BJ (cell line): ENCODE measurements around the gene KCNN3. TPM values are rescaled to one million over a fixed set of nuclear protein-coding genes. Genes with fewer than 3 reads are reported as not detected.

Experiments used
- CTCF ChIA-PET: fragments of 350-600 bp; formaldehyde crosslinking; extraction: SDS; loops from one replicate; lab custom pipeline; 2021; ENCODE audit warnings: antibody characterized with exemption, inconsistent platforms; lab: Yijun Ruan, JAX
- POLR2A ChIA-PET: fragments of 300-600 bp; sonication (Branson Sonifier 250); formaldehyde crosslinking; extraction: SDS; loops from one replicate; lab custom pipeline; 2021; ENCODE audit warnings: antibody characterized with exemption; lab: Charles Lee
- DNase-seq: peaks from one replicate; pipeline ENCODE4 v3.0.0-alpha.2; 2011; ENCODE audit warnings: low read depth
- H3K27me3 ChIP-seq: 2 replicates; pipeline ENCODE4 v1.6.0; 2011; ENCODE audit warnings: low read length; ENCODE audit not compliant: control insufficient read depth, insufficient read depth
- H3K36me3 ChIP-seq: 2 replicates; pipeline ENCODE4 v1.5.1; 2011; ENCODE audit warnings: low read length; ENCODE audit not compliant: control insufficient read depth, insufficient read depth
- H3K4me3 ChIP-seq: 2 replicates; pipeline ENCODE4 v1.5.1; 2011; ENCODE audit warnings: low read depth, mild to moderate bottlenecking, control low read depth, low read length
- CTCF ChIP-seq: IDR thresholded peaks from 2 replicates; pipeline ENCODE4 v1.5.1; 2011; ENCODE audit warnings: low read depth, mild to moderate bottlenecking, control low read depth, inconsistent platforms, low read length, moderate library complexity; ENCODE audit not compliant: insufficient read depth
- polyA plus RNA-seq: library from polyadenylated mRNA; depleted of rRNA; stranded (reverse); fragments of >200 nt; gene quantifications from 2 replicates; pipeline ENCODE4 v1.2.3, GENCODE V29; 2011

The KCNN3 gene
- polyA plus RNA-seq, 1 experiment, result not detected

GRCh38 chr1:154874465-154874864, 4.4 kb upstream of the KCNN3 start:
- Histone ChIP-seq H3K4me3 (no peak overlapping the region), H3K36me3 (no peaks in the 10 kb centered on the region), H3K27me3 (peaks cover 15% of the 10 kb centered on the region)
- no peak for TF ChIP-seq CTCF
- ChIA-PET POLR2A (no interaction called here), CTCF (interaction anchor here (0.9 to 5.8 kb wide), 3 partner anchors 124 to 315 kb away, joined by 3 to 36 read pairs (median 6); no protein-coding TSS in a partner anchor)
- no peak for DNase-seq

DNA sequence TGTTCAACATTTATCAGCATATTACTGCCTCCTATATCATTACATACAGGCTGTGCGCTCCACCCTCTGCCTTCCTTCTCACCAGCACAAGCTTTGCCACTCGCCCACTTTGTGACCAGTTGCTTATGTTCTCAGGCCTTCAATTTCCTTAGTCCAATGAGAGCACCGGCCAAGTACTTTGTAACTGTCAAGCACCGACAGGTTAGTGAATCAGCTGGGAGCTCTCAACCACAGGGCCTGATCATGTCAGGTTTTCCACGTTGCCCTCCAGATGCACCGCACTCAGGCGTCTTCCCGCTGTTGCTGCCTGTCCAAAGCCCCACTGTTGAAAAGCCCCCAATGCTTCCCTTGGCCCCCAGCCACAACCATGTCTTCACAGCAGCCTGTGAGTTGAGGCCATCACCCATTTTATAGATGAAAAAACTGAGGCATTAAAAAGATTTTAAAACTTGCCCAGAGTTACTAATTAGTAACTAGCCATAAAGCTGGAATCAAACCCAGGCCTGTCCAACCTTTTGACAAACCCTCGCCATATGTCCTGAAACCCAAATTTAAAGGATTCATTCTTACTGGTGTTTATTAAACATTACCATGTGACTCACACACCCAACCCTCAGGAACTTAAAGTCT, 3.4 kb upstream of the KCNN3 start:
- ChIA-PET CTCF (interaction anchor here (0.6 to 2.4 kb wide), 4 partner anchors 9 to 294 kb away, joined by 3 to 7 read pairs (median 3); no protein-coding TSS in a partner anchor), POLR2A (no interaction called here)
- no peaks in the 10 kb centered on the region for H3K36me3 ChIP-seq
- peaks cover 23% of the 10 kb centered on the region for H3K27me3 ChIP-seq
- H3K4me3 ChIP-seq, result no peak overlapping the region
- no peak for DNase-seq
- no peak for TF ChIP-seq CTCF

DNA sequence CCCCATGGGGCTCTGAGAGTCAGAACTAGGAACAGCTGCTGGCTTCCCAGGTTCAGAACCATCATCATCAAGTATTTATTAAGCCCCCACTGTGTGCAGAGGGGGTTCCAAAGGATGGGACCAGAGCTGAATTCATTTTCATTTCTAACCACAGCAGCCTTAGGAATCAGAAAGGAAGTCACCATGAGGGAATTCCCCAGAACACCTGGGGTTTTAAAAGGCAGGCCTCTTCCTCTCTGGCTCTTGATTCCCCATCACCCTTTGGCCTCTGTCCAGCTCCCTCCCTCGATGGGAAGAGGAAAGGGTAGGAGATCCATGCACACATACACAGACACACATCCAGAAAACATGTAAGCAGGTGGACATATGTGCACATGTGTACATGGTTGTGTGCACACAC, 1.3 kb upstream of the KCNN3 start:
- POLR2A ChIA-PET, result no interaction called here
- CTCF ChIA-PET, result interaction anchor here (0.9 kb wide), 1 partner anchor 392 kb away, joined by 3 read pairs; no protein-coding TSS in a partner anchor

DNA sequence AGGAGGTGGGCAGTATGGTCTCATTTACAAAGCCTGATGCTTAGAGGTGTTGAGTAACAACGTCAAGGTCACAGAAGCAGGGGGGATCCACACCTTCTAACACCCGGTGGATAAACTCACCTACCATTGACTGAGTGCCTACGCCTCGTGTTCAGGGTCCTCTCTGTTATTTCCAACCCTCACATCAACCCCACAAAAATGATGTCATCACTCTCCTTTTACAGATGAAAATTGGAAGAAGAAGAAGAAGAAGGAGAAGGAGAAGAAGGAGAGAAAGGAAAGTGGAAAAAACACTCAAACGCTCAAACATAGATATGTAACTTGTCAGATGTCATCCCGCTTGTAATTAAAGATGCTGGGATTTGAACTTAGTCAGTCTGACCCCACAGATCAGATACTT, 653 bp upstream of the KCNN3 start:
- Histone ChIP-seq H3K36me3 (no peaks in the 10 kb centered on the region), H3K27me3 (peaks cover 36% of the 10 kb centered on the region), H3K4me3 (no peak overlapping the region)
- CTCF ChIA-PET, result interaction anchor here (0.9 kb wide), 1 partner anchor 391 kb away, joined by 3 read pairs; no protein-coding TSS in a partner anchor
- no peak for TF ChIP-seq CTCF
- POLR2A ChIA-PET, result no interaction called here
- DNase-seq, result no peak

More for the DNA sequence above, 1.3 kb upstream of the KCNN3 start:
- TF ChIP-seq CTCF, result no peak
- H3K36me3 ChIP-seq, result no peaks in the 10 kb centered on the region
- DNase-seq, result no peak
- H3K27me3 ChIP-seq, result peaks cover 35% of the 10 kb centered on the region
- H3K4me3 ChIP-seq, result no peak overlapping the region

DNA sequence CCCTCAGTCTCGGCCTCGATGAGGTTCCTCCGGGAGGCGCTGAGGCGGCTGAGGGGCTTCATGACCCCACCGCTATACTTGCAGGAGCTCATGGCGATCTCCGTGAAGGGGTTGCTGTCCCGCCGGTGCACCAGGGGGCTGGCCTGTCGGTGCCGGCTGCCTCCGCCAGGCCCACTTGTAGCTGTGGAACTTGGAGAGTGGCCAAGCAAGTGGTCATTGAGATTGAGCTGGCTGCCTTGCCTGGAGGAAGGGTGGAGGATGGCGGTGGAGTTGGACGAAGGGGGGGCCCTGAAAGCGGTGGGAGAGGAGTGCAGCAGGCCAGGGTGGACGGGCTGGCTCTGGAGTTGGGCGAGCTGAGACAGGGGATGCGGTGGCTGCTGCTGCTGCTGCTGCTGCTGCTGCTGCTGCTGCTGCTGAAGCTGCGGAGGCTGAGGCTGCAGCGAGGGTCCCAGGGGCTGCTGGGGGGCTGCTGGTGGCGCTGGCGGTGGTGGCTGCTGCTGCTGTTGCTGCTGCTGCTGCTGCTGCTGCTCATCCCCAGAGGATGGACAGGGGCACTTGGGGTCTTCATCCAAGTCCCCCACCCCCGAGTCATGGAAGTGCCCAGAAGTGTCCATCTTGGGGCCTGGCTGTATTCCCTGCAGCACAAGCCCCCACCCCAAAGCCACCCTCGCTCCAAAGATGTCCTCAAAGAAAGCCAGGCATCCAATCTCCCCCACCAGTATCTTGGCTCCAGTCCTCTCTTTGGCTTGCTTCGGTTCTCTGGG, 548 bp downstream of the KCNN3 start:
- ChIA-PET CTCF (interaction anchor here (0.7 to 3.2 kb wide), 3 partner anchors 9 to 12 kb away, joined by 3 to 13 read pairs (median 10); no protein-coding TSS in a partner anchor), POLR2A (interaction anchor here (0.7 kb wide), 1 partner anchor 92 kb away, joined by 4 read pairs; the partner anchor contains the start of gene PYGO2)
- no peak overlapping the region for H3K4me3 ChIP-seq
- DNase-seq, result no peak
- H3K36me3 ChIP-seq, result no peaks in the 10 kb centered on the region
- TF ChIP-seq CTCF, result no peak
- peaks cover 39% of the 10 kb centered on the region for H3K27me3 ChIP-seq
